ENCODE results near the gene INSRR. TPM values are rescaled to one million over a fixed set of nuclear protein-coding genes. Genes with fewer than 3 reads are reported as not detected.

The INSRR gene
- total RNA-seq, 4 donors from 2014 or later: not detected

- Histone ChIP-seq H3K4me3 (no peak overlapping the region), H3K27ac (no peak overlapping the region), H3K9me3 (no peaks in the 10 kb centered on the region), H3K4me1 (peaks cover 33% of the 10 kb centered on the region), H3K36me3 (no peaks in the 10 kb centered on the region), H3K27me3 (peaks cover 62% of the 10 kb centered on the region)
- no peak for TF ChIP-seq CTCF (IDR thresholded peaks at IDR 0.05)
- 77% methylated on average over 3 of the region's 3 CpGs for WGBS
- DNase-seq (ENCODE audit: low spot score in 2 of 2): no peak
These were observed 2.6 kb downstream of the INSRR start for GRCh38 chr1:156856282-156856785.

- peaks cover 49% of the 10 kb centered on the region for H3K27me3 ChIP-seq
- no peak overlapping the region for H3K27ac ChIP-seq
- no peak overlapping the region for H3K4me3 ChIP-seq
- H3K9me3 ChIP-seq: no peaks in the 10 kb centered on the region
- 47% methylated on average over 3 of the region's 3 CpGs for WGBS
- H3K4me1 ChIP-seq: peaks cover 16% of the 10 kb centered on the region
- TF ChIP-seq EP300 (IDR thresholded peaks at IDR 0.05) (no peak), POLR2A (IDR thresholded peaks at IDR 0.05) (no peak), POLR2AphosphoS5 (IDR thresholded peaks at IDR 0.05) (no peak), CTCF (IDR thresholded peaks at IDR 0.05) (no peak)
- no peak for DNase-seq (ENCODE audit: low spot score in 2 of 2)
- no peaks in the 10 kb centered on the region for H3K36me3 ChIP-seq
These were observed 4.3 kb downstream of the INSRR start for GRCh38 chr1:156854634-156855033.

GRCh38 chr1:156853761-156854160, 5.2 kb downstream of the INSRR start:
- H3K36me3 ChIP-seq: no peaks in the 10 kb centered on the region
- no peaks in the 10 kb centered on the region for H3K9me3 ChIP-seq
- no peak for TF ChIP-seq CTCF (IDR thresholded peaks at IDR 0.05)
- TF ChIP-seq POLR2AphosphoS5 (IDR thresholded peaks at IDR 0.05): no peak
- TF ChIP-seq EP300 (IDR thresholded peaks at IDR 0.05): no peak
- TF ChIP-seq POLR2A (IDR thresholded peaks at IDR 0.05): no peak
- no peak overlapping the region for H3K4me3 ChIP-seq
- H3K27ac ChIP-seq: no peak overlapping the region
- no peak for DNase-seq (ENCODE audit: low spot score in 2 of 2)
- H3K4me1 ChIP-seq: peaks cover 9% of the 10 kb centered on the region
- H3K27me3 ChIP-seq: peaks cover 49% of the 10 kb centered on the region
- 94% methylated on average over 14 of the region's 19 CpGs for WGBS

GRCh38 chr1:156852418-156852874, 6.5 kb downstream of the INSRR start:
- DNase-seq (ENCODE audit: low spot score in 2 of 2): no peak
- no peak overlapping the region for H3K4me3 ChIP-seq
- H3K27me3 ChIP-seq: peaks cover 49% of the 10 kb centered on the region
- peaks cover 11% of the 10 kb centered on the region for H3K4me1 ChIP-seq
- H3K27ac ChIP-seq: no peak overlapping the region
- no peaks in the 10 kb centered on the region for H3K9me3 ChIP-seq
- H3K36me3 ChIP-seq: no peaks in the 10 kb centered on the region
- 67% methylated on average over 1 of the region's 9 CpGs for WGBS
- no peak for TF ChIP-seq POLR2AphosphoS5 (IDR thresholded peaks at IDR 0.05)
- TF ChIP-seq POLR2A (IDR thresholded peaks at IDR 0.05): no peak
- TF ChIP-seq EP300 (IDR thresholded peaks at IDR 0.05): no peak
- no peak for TF ChIP-seq CTCF (IDR thresholded peaks at IDR 0.05)

GRCh38 chr1:156851779-156852417, 7.0 kb downstream of the INSRR start:
- Histone ChIP-seq H3K27me3 (peaks cover 50% of the 10 kb centered on the region), H3K27ac (no peak overlapping the region), H3K4me3 (no peak overlapping the region), H3K36me3 (no peaks in the 10 kb centered on the region), H3K9me3 (no peaks in the 10 kb centered on the region), H3K4me1 (peaks cover 11% of the 10 kb centered on the region)
- WGBS: 30% methylated on average over 5 of the region's 17 CpGs
- TF ChIP-seq POLR2A (IDR thresholded peaks at IDR 0.05) (no peak), POLR2AphosphoS5 (IDR thresholded peaks at IDR 0.05) (no peak), EP300 (IDR thresholded peaks at IDR 0.05) (no peak), CTCF (IDR thresholded peaks at IDR 0.05) (no peak)
- no peak for DNase-seq (ENCODE audit: low spot score in 2 of 2)

Measured in suprapubic skin (tissue), 4 donors.